Endothelial cell of umbilical vein (primary cell): ENCODE measurements around the gene NOB1. TPM values are rescaled to one million over a fixed set of nuclear protein-coding genes. Genes with fewer than 3 reads are reported as not detected.

ENCODE experiments used
- BruUV-seq: library from RNA; stranded (reverse); fragments of 400-500 nt; replicated peaks from 2 replicates; lab custom pipeline; 2021; lab: Mats Ljungman, UMichigan
- CTCF ChIA-PET: fragments of 300-600, 350-600 bp; sonication (Branson Sonifier 250); formaldehyde crosslinking; loops from one replicate; lab custom pipeline; 2021; ENCODE audit warnings: antibody characterized with exemption, inconsistent platforms; lab: Charles Lee
- POLR2A ChIA-PET: fragments of 300-600, 350-600 bp; sonication (Branson Sonifier 250); formaldehyde crosslinking; loops from one replicate; lab custom pipeline; 2021; ENCODE audit warnings: antibody characterized with exemption, inconsistent platforms; lab: Charles Lee
- DNase-seq: peaks from one replicate; pipeline ENCODE4 v3.0.0-alpha.2; 2011; ENCODE audit warnings: low read depth, low spot score
- FAIRE-seq: peaks from 2 replicates; lab custom pipeline; 2011; peaks lifted over from hg19 to GRCh38; lab: Jason Lieb, UNC
- H2AFZ ChIP-seq: 2 replicates; pipeline ENCODE4 v1.6.0; 2012; ENCODE audit warnings: low read depth, low read length, control low read depth, inconsistent platforms
- H3K27ac ChIP-seq: 2 replicates; pipeline ENCODE4 v1.5.1; 2011; ENCODE audit warnings: low read depth, mild to moderate bottlenecking, control low read depth, low read length, moderate library complexity; ENCODE audit not compliant: insufficient read depth
- H3K27me3 ChIP-seq, 2 experiments: 2 replicates each; pipeline versions ENCODE4 v1.6.0 to v1.6.1; 2011; ENCODE audit warnings: low read length in 2 of 2, mixed read lengths in 1 of 2; ENCODE audit not compliant: control insufficient read depth in 2 of 2, insufficient read depth in 2 of 2
- H3K36me3 ChIP-seq, 2 experiments: 2 replicates in 1 of 2; 3 replicates in 1 of 2; pipeline ENCODE4 v1.5.1; 2011; ENCODE audit warnings: low read length in 2 of 2, mild to moderate bottlenecking in 1 of 2, moderate library complexity in 1 of 2; ENCODE audit not compliant: control insufficient read depth in 2 of 2, insufficient read depth in 2 of 2; ENCODE audit errors: extremely low read depth in 1 of 2
- H3K4me1 ChIP-seq: 3 replicates; pipeline ENCODE4 v1.5.1; 2011; ENCODE audit warnings: mild to moderate bottlenecking, low read length; ENCODE audit not compliant: control insufficient read depth, insufficient read depth; ENCODE audit errors: extremely low read depth
- H3K4me2 ChIP-seq: 2 replicates; pipeline ENCODE4 v1.6.1; 2011; ENCODE audit warnings: low read length, control low read depth, mixed read lengths; ENCODE audit not compliant: insufficient read depth
- H3K4me3 ChIP-seq, 3 experiments: fragments of 200-600 bp in 1 of 3; sonication (generic), shearing (Covaris generic) in 1 of 3; replicated peaks in 1 of 3; 2 replicates each; pipeline ENCODE4 v1.5.1; 2011 to 2016; ENCODE audit warnings: control low read depth in 3 of 3, low read length in 3 of 3, mild to moderate bottlenecking in 2 of 3, inconsistent platforms in 1 of 3, low read depth in 1 of 3, moderate library complexity in 1 of 3; ENCODE audit not compliant: insufficient read depth in 1 of 3
- H3K79me2 ChIP-seq: 2 replicates; pipeline ENCODE4 v1.6.0; 2012; ENCODE audit warnings: low read length, inconsistent platforms; ENCODE audit not compliant: control insufficient read depth, insufficient read depth
- H3K9ac ChIP-seq: replicated peaks from 2 replicates; pipeline ENCODE3; 2011; ENCODE audit warnings: low read length, control low read depth; ENCODE audit not compliant: insufficient read depth; ENCODE audit errors: extremely low read depth
- H3K9me1 ChIP-seq: replicated peaks from 3 replicates; pipeline ENCODE4 v1.6.0; 2011; ENCODE audit warnings: mild to moderate bottlenecking, low read length; ENCODE audit not compliant: control insufficient read depth, insufficient read depth; ENCODE audit errors: extremely low read depth
- H3K9me3 ChIP-seq: replicated peaks from 2 replicates; pipeline ENCODE4 v1.5.1; 2012; ENCODE audit warnings: low read length, inconsistent platforms; ENCODE audit not compliant: control insufficient read depth, insufficient read depth
- H4K20me1 ChIP-seq: replicated peaks from 2 replicates; pipeline ENCODE3; 2011; ENCODE audit warnings: mild to moderate bottlenecking, low read length; ENCODE audit not compliant: control insufficient read depth, insufficient read depth; ENCODE audit errors: extremely low read depth
- FOS ChIP-seq: IDR thresholded peaks from 2 replicates; pipeline ENCODE4 v1.6.1; 2011; ENCODE audit warnings: mild to moderate bottlenecking, low read length, moderate library complexity, borderline replicate concordance; ENCODE audit not compliant: insufficient read depth
- GATA2 ChIP-seq: IDR thresholded peaks from 2 replicates; pipeline ENCODE4 v1.7.0; 2011; ENCODE audit warnings: low read depth, mild to moderate bottlenecking, moderate library complexity, mixed read lengths, low read length; ENCODE audit not compliant: insufficient read length, insufficient read depth
- JUN ChIP-seq: IDR thresholded peaks from 2 replicates; pipeline ENCODE4 v1.6.1; 2011; ENCODE audit warnings: borderline replicate concordance, low read depth; ENCODE audit not compliant: insufficient read length, insufficient read depth
- POLR2AphosphoS5 ChIP-seq: IDR thresholded peaks from 2 replicates; pipeline ENCODE4 v1.6.1; 2012; ENCODE audit warnings: low read depth, mild to moderate bottlenecking, control low read depth, low read length, moderate library complexity; ENCODE audit not compliant: insufficient read depth
- dilution Hi-C: fragments of 300-500 bp; cut with MboI; formaldehyde crosslinking; loops from one replicate; pipeline ENCODE4 v1.15.0; 2019; ENCODE audit warnings: low sequenced_read_pairs; ENCODE audit not compliant: extremely low pct_ligation_motif_present
- intact Hi-C: fragments of 100-400 bp; cut with micrococcal nuclease; formaldehyde crosslinking; loops from one replicate; pipeline ENCODE4 v1.10.0; 2022
- polyA plus RNA-seq, 4 experiments: library from polyadenylated mRNA; depleted of rRNA in 3 of 4; stranded (reverse) in 3 of 4; unstranded in 1 of 4; fragments of >200 nt; gene quantifications; 2 replicates each; pipeline versions ENCODE4 v1.2.1 to v1.2.3, GENCODE V29; 2011 to 2012; ENCODE audit warnings: missing spikeins in 1 of 4
- total RNA-seq: library from RNA; stranded (reverse); gene quantifications from 2 replicates; pipeline ENCODE4 v1.2.3, GENCODE V29; 2021
- TF ChIP-seq, protein P1 (sequence below), 2 donors: IDR thresholded peaks; 1 replicate in 1 of 2; 2 replicates in 1 of 2; pipeline ENCODE4 v1.5.1; 2011; ENCODE audit warnings: low read length in 2 of 2, mild to moderate bottlenecking in 2 of 2, moderate library complexity in 2 of 2, control low read depth in 1 of 2, inconsistent platforms in 1 of 2, low read depth in 1 of 2; ENCODE audit not compliant: insufficient read depth in 1 of 2; ENCODE audit errors: extremely low read depth in 1 of 2
- TF ChIP-seq, protein P2 (sequence below): IDR thresholded peaks from 2 replicates; pipeline ENCODE4 v1.6.1; 2011; ENCODE audit not compliant: insufficient read depth, insufficient read length

NOB1 gene
- total and polyA plus RNA-seq, 2 donors (not counting 3 experiments of a cell fraction or from before 2014, with no cell fraction given), result 65.4 to 66.5 TPM

DNA sequence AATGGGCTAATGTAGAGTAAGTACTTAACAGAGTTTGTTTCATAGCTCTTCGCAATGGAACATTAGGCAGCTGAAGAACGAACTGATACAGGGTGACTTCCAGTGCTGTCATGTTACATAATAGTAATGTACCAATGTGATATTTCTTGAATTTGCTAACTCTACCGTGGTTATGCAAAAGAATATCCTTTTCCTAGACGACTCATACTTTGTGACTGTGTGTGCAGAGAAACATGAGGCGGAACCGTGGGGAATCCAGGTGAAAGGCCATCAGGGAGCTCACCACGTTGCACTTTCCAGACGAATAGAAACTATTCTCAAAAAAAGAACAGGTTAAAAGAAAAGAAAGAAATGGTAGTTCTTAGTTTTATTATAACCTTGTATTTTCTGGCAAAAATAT, 13.2 kb downstream of the NOB1 start:
- H3K27me3 ChIP-seq, result no peaks in the 10 kb centered on the region
- no TSS peak for BruUV-seq
- ChIA-PET CTCF (interaction anchor here (0.8 to 2.1 kb wide), 3 partner anchors 11 to 13 kb away, joined by 3 to 10 read pairs (median 6); partner anchors contain the start of gene NOB1), POLR2A (no interaction called here)
- dilution Hi-C loops, result no loop called here
- H3K79me2 ChIP-seq, result peaks cover 7% of the 10 kb centered on the region
- H3K4me2 ChIP-seq, result no peak overlapping the region
- no peak overlapping the region for H3K4me3 ChIP-seq
- no peak overlapping the region for H3K27ac ChIP-seq
- FAIRE-seq (no peak), DNase-seq (no peak)
- no peaks in the 10 kb centered on the region for H3K9me3 ChIP-seq
- peaks cover 21% of the 10 kb centered on the region for H3K4me1 ChIP-seq
- no peaks in the 10 kb centered on the region for H3K9me1 ChIP-seq
- H2AFZ ChIP-seq, result no peak overlapping the region
- intact Hi-C loops, result no loop called here
- H3K9ac ChIP-seq, result no peak overlapping the region
- peaks cover 17 to 23% of the 10 kb centered on the region in 2 experiments for H3K36me3 ChIP-seq
- no peak for TF ChIP-seq JUN
- TF ChIP-seq, protein P1, sequence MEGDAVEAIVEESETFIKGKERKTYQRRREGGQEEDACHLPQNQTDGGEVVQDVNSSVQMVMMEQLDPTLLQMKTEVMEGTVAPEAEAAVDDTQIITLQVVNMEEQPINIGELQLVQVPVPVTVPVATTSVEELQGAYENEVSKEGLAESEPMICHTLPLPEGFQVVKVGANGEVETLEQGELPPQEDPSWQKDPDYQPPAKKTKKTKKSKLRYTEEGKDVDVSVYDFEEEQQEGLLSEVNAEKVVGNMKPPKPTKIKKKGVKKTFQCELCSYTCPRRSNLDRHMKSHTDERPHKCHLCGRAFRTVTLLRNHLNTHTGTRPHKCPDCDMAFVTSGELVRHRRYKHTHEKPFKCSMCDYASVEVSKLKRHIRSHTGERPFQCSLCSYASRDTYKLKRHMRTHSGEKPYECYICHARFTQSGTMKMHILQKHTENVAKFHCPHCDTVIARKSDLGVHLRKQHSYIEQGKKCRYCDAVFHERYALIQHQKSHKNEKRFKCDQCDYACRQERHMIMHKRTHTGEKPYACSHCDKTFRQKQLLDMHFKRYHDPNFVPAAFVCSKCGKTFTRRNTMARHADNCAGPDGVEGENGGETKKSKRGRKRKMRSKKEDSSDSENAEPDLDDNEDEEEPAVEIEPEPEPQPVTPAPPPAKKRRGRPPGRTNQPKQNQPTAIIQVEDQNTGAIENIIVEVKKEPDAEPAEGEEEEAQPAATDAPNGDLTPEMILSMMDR (IDR thresholded peaks at IDR 0.05; ENCODE audit: extremely low read depth in 1 of 2, insufficient read depth in 1 of 2, low read depth in 1 of 2, low read length in 2 of 2), result no peak
- no peak for TF ChIP-seq FOS
- TF ChIP-seq POLR2AphosphoS5, result no peak
- no peak for TF ChIP-seq GATA2
- TF ChIP-seq, protein P2, sequence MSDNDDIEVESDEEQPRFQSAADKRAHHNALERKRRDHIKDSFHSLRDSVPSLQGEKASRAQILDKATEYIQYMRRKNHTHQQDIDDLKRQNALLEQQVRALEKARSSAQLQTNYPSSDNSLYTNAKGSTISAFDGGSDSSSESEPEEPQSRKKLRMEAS, result no peak
- no peaks in the 10 kb centered on the region for H4K20me1 ChIP-seq
